GM06990 (cell line): Measurements from ENCODE around the gene CRTC1.
"Not testable (repeated sequence)": the region's sequence is repeated elsewhere in the genome, so short reads cannot be mapped to it uniquely, and the experiment has no call there.

Source experiments
- DNase-seq: peaks from one replicate; pipeline ENCODE4 v3.0.0-alpha.2; 2011; ENCODE audit not compliant: insufficient read length; ENCODE audit errors: extremely low read depth
- H3K27me3 ChIP-seq: replicated peaks from 2 replicates; pipeline ENCODE4 v1.6.0; 2011; ENCODE audit warnings: low read length; ENCODE audit not compliant: control insufficient read depth, insufficient read depth
- H3K36me3 ChIP-seq: 2 replicates; pipeline ENCODE4 v1.5.1; 2011; ENCODE audit warnings: low read length; ENCODE audit not compliant: control insufficient read depth, insufficient read depth
- H3K4me3 ChIP-seq: replicated peaks from 2 replicates; pipeline ENCODE4 v1.5.1; 2011; ENCODE audit warnings: low read depth, mild to moderate bottlenecking, control low read depth, low read length
- TF ChIP-seq, protein P1 (sequence below): IDR thresholded peaks from 2 replicates; pipeline ENCODE4 v1.5.1; 2011; ENCODE audit warnings: low read length, control low read depth, mild to moderate bottlenecking, inconsistent platforms; ENCODE audit not compliant: insufficient read depth, poor library complexity, severe bottlenecking

CRTC1 gene

DNA sequence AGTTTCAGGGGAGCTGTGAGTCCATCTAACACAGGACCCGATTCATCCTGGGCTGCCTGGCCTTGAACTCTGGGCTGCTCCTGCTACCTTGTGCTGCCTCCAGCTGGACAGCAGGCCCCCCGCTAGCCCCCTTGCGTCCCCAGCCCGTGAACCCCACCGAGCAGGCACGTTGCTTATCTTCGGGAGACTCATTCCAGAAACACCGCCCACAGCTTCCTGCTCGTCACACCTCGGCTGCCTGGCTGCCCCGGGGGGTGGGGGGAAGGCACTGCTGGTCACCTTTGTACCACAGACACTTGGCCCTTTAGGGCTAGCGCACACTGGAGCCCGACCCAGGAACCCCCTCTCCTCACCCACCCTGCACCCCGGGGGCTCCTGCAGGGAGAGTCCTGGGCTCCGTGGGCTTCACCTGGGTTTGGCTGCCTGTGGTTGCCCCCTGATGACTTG, 48.1 kb downstream of the CRTC1 start:
- TF ChIP-seq, protein P1, sequence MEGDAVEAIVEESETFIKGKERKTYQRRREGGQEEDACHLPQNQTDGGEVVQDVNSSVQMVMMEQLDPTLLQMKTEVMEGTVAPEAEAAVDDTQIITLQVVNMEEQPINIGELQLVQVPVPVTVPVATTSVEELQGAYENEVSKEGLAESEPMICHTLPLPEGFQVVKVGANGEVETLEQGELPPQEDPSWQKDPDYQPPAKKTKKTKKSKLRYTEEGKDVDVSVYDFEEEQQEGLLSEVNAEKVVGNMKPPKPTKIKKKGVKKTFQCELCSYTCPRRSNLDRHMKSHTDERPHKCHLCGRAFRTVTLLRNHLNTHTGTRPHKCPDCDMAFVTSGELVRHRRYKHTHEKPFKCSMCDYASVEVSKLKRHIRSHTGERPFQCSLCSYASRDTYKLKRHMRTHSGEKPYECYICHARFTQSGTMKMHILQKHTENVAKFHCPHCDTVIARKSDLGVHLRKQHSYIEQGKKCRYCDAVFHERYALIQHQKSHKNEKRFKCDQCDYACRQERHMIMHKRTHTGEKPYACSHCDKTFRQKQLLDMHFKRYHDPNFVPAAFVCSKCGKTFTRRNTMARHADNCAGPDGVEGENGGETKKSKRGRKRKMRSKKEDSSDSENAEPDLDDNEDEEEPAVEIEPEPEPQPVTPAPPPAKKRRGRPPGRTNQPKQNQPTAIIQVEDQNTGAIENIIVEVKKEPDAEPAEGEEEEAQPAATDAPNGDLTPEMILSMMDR: no peak
- no peak overlapping the region for H3K4me3 ChIP-seq
- no peaks in the 10 kb centered on the region for H3K27me3 ChIP-seq
- H3K36me3 ChIP-seq: no peaks in the 10 kb centered on the region
- no peak for DNase-seq

DNA sequence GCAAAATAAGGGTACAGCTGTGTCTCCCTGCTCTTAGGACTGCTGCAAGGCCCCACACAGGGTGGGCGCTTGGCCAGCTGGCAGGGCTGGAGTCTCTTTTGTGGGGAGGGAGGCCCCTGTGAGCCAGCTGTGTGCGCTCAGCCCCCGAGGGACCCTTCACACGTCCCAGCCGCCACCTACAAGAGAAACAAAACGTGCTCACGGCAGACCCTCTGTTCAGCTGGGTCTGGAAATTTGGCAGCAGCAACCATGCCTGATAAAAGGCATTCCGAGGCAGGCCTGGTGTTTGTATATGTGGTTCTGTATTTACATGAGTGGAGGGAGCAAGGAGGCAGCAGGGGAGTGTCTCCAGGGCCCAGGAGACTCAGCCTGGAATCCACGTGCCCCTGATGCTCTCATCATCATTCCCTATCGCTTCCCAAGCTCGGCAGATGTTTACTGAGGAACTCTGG, 49.7 kb downstream of the CRTC1 start:
- TF ChIP-seq, protein P1: no peak
- DNase-seq: no peak
- H3K27me3 ChIP-seq: no peaks in the 10 kb centered on the region
- no peaks in the 10 kb centered on the region for H3K36me3 ChIP-seq
- H3K4me3 ChIP-seq: no peak overlapping the region

DNA sequence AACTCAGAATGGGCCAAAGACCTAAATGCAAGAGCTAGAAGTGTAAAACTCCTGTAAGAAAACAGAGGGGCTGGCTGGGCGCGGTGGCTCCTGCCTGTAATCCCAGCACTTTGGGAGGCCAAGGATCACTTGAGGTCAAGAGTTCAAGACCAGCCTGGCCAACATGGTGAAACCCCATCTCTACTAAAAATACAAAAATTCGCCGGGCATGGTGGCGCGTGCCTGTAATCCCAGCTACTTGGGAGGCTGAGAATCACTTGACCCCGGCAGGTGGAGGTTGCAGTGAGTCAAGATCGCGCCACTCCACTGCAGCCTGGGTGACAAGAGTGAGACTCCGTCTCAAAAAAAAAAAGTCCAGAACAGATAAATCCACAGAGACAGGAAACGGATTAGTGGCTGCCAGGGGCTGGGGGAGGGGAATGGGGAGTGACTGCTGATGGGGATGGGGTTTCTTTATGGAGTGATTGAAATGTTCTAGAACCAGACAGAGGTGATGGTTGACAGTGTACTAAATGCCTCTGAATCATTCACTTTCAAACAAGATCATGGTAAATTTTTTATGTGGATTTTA, 50.4 kb downstream of the CRTC1 start:
- not testable (repeated sequence) for H3K36me3 ChIP-seq, H3K4me3 ChIP-seq, DNase-seq, H3K27me3 ChIP-seq

DNA sequence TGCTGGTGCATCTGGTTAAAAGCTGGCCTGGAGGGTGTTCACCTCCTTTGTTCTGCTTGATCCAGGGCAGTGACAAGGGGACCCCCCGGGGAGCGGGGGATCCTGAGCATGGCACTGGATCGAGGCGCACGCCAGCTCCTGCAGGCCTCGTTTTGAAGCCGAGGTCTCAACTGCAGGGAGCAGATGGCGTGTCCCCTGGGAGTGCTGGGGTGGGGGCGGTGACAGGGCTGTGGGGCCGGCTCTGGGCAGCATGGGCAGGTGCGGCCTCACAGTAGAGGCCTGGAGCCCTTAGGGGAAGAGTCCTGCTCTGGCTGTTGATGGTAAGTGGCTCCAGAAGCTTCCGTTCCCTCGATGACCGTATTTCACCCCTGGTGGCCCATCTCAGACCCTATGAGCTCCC, 51.8 kb downstream of the CRTC1 start:
- Histone ChIP-seq H3K36me3 (no peaks in the 10 kb centered on the region), H3K4me3 (no peak overlapping the region), H3K27me3 (no peaks in the 10 kb centered on the region)
- DNase-seq: no peak
- TF ChIP-seq, protein P1: no peak

DNA sequence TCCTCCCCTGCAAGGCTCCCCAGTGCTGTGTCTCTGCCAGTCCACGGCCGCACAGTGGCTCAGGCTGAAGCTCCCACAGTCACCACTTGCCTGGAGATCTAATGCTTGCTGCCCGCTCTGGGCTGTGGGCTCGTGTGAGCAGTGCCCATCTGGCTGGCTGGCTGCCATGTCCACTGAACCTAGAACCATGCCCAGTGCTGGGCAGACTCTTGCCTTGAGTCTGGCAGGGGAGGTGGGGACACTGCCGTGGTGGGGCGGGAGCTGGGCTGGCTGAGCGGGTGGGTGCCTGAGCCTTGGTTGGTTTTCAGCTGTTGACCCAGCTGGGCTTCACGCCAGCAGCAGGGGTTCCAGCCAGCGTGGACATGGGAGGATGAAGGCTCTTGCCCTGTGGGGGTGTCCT, 52.3 kb downstream of the CRTC1 start:
- Histone ChIP-seq H3K36me3 (no peaks in the 10 kb centered on the region), H3K4me3 (no peak overlapping the region), H3K27me3 (no peaks in the 10 kb centered on the region)
- no peak for DNase-seq
- TF ChIP-seq, protein P1: no peak

DNA sequence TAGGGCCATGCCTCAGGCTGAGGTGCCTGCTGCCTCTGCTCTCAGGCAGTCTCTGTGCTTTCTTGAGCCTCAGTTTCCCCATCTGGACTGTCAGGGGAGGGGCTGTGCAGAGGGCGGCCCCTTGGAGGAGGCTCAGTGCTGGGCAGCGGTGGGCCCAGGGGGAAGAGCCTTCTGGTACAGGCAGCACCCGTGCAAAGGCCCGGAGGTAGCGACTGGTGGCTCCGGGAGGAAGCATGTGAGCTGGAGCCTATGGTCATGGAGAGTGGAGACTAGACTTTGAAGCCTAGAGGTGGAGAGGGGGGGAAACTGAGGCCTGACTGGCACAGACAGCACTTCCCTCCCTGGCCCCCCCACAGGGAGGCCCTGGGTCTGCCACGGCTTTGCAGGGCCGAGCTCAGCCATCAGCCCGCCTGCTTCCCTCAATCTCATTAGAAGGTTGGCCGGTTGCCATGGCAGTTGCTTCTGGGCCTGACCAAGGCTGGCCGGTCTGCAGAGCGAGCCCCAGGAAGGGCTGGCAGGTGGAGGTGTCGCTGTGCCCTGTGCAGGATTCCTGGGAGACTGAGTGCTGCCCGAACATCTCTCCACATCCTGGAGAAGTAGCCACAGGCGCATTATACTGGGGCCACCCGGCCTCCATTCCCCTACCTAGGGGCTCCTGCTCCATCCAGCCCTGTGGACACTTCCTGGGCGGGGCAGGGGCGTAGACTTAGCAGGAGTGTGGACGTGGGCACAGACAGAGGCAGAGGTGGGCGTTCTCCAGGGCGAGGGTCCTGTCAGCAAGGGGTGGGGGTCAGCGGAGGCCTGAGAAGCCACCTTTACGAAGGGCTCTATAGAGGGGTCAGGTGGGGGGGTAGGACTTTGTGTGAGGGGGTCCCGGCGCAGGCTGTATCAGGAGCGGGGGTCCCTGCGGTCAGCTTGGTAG, 53.2 kb downstream of the CRTC1 start:
- no peaks in the 10 kb centered on the region for H3K27me3 ChIP-seq
- TF ChIP-seq, protein P1: no peak
- DNase-seq: no peak
- no peak overlapping the region for H3K4me3 ChIP-seq
- H3K36me3 ChIP-seq: no peaks in the 10 kb centered on the region
